Cardiac muscle cell (in vitro differentiated cells and primary cell): ENCODE results near the gene AHSP. TPM values are rescaled to one million over a fixed set of nuclear protein-coding genes. Genes with fewer than 3 reads are reported as not detected.
"Not testable (repeated sequence)": the region's sequence is repeated elsewhere in the genome, so short reads cannot be mapped to it uniquely, and the experiment has no call there.

Experiments used
- DNase-seq, 2 donors: peaks; one replicate each; pipeline versions ENCODE4 v3.0.0 to v3.0.0-alpha.2; 2010 to 2017; ENCODE audit warnings: low read depth in 1 of 2, low spot score in 1 of 2
- H3K27ac ChIP-seq: fragments of 200-600 bp; sonication (generic); 2 replicates; pipeline ENCODE4 v1.5.1; 2016
- H3K27me3 ChIP-seq: fragments of 200-600 bp; sonication (generic); 2 replicates; pipeline ENCODE4 v1.6.0; 2016; ENCODE audit warnings: control low read depth
- H3K36me3 ChIP-seq: fragments of 200-600 bp; sonication (generic); 2 replicates; pipeline ENCODE4 v1.5.1; 2016; ENCODE audit warnings: control low read depth
- H3K4me1 ChIP-seq: fragments of 200-600 bp; sonication (generic); 2 replicates; pipeline ENCODE4 v1.8.1; 2017; ENCODE audit warnings: low read depth, mild to moderate bottlenecking, mixed run types
- H3K4me3 ChIP-seq: fragments of 200-600 bp; sonication (generic); 2 replicates; pipeline ENCODE4 v1.5.1; 2016; ENCODE audit warnings: mild to moderate bottlenecking
- H3K9me3 ChIP-seq: fragments of 200-600 bp; sonication (generic); 2 replicates; pipeline ENCODE4 v1.5.1; 2017; ENCODE audit warnings: low read depth, mild to moderate bottlenecking, control low read depth
- CTCF ChIP-seq: IDR thresholded peaks from 2 replicates; pipeline ENCODE4 v1.5.1; 2012; ENCODE audit warnings: low read depth, mild to moderate bottlenecking, low read length
- polyA plus RNA-seq: library from polyadenylated mRNA; unstranded; fragments of >200 nt; fragmentation: Nextera tagmentation; extraction: Ambion mirVana; gene quantifications from 2 replicates; pipeline ENCODE4 v1.2.1, GENCODE V29; 2016
- total RNA-seq: library from RNA; depleted of rRNA; stranded (reverse); fragments of >200 nt; gene quantifications from 2 replicates; pipeline ENCODE4 v1.2.3, GENCODE V29; 2016

The AHSP gene
- total RNA-seq (not detected in 2 replicates), polyA plus RNA-seq (not detected in 2 replicates)

- no peak for DNase-seq
- H3K4me1 ChIP-seq = no peaks in the 10 kb centered on the region
- H3K4me3 ChIP-seq = no peak within 1 kb of the TSS
- TF ChIP-seq CTCF = no peak
- H3K36me3 ChIP-seq = no peaks in the 10 kb centered on the region
- no peak within 1 kb of the TSS for H3K27ac ChIP-seq
- peaks cover 43% of the 10 kb centered on the region for H3K27me3 ChIP-seq
- H3K9me3 ChIP-seq = no peaks in the 10 kb centered on the region
Observed at GRCh38 chr16:31527734-31528274, at the start of gene AHSP. Gene AHSP (plus strand): TSS chr16:31527900. CDS start chr16:31528140, 240 bp downstream.

- no peak for TF ChIP-seq CTCF
- no peaks in the 10 kb centered on the region for H3K9me3 ChIP-seq
- no peak overlapping the region for H3K27ac ChIP-seq
- H3K4me3 ChIP-seq = no peak overlapping the region
- peaks cover 9% of the 10 kb centered on the region for H3K4me1 ChIP-seq
- H3K27me3 ChIP-seq = peaks cover 38% of the 10 kb centered on the region
- peaks cover 8% of the 10 kb centered on the region for H3K36me3 ChIP-seq
- no peak for DNase-seq
Observed at GRCh38 chr16:31478956-31479355, 48.7 kb upstream of the AHSP start.

GRCh38 chr16:31479751-31480150 is 47.9 kb upstream of the AHSP start:
- Histone ChIP-seq H3K27me3 (peaks cover 33% of the 10 kb centered on the region), H3K36me3 (peaks cover 2% of the 10 kb centered on the region), H3K27ac (no peak overlapping the region), H3K4me1 (peaks cover 9% of the 10 kb centered on the region), H3K9me3 (no peaks in the 10 kb centered on the region), H3K4me3 (no peak overlapping the region)
- TF ChIP-seq CTCF = no peak
- DNase-seq = no peak

GRCh38 chr16:31480851-31481536 is 46.7 kb upstream of the AHSP start:
- peak in 1 of 2 donors; percentile 44 for DNase-seq
- Histone ChIP-seq H3K9me3 (no peaks in the 10 kb centered on the region), H3K4me1 (peaks cover 9% of the 10 kb centered on the region), H3K27ac (no peak overlapping the region), H3K27me3 (peaks cover 33% of the 10 kb centered on the region), H3K36me3 (no peaks in the 10 kb centered on the region), H3K4me3 (no peak overlapping the region)
- no peak for TF ChIP-seq CTCF

- no peak within 1 kb of the TSS for H3K27ac ChIP-seq
- no peak for TF ChIP-seq CTCF
- H3K9me3 ChIP-seq = no peaks in the 10 kb centered on the region
- H3K36me3 ChIP-seq = no peaks in the 10 kb centered on the region
- no peak within 1 kb of the TSS for H3K4me3 ChIP-seq
- H3K4me1 ChIP-seq = peaks cover 2% of the 10 kb centered on the region
- peaks cover 53% of the 10 kb centered on the region for H3K27me3 ChIP-seq
- no peak for DNase-seq
Observed at GRCh38 chr16:31483081-31483480, 44.6 kb upstream of the AHSP start, which contains the start of gene SLC5A2. Gene SLC5A2 (plus strand): TSS chr16:31483123. CDS start chr16:31483137, 14 bp downstream.

GRCh38 chr16:31484048-31484447 is 43.7 kb upstream of the AHSP start:
- not testable (repeated sequence) for H3K27ac ChIP-seq, H3K4me3 ChIP-seq, DNase-seq, H3K4me1 ChIP-seq, H3K9me3 ChIP-seq, H3K36me3 ChIP-seq
- H3K27me3 ChIP-seq = peaks cover 60% of the 10 kb centered on the region
